ENCODE data around the gene CPLX3. TPM values are rescaled to one million over a fixed set of nuclear protein-coding genes. Genes with fewer than 3 reads are reported as not detected.

The CPLX3 gene
- total RNA-seq, 4 donors from 2014 or later, result not detected

GRCh38 chr15:74821091-74821789, 5.2 kb upstream of the CPLX3 start:
- H3K27me3 ChIP-seq, result peaks cover 0 to 24% of the 10 kb centered on the region in 2 donors
- H3K4me1 ChIP-seq, result peaks cover 0 to 2% (median 0%) of the 10 kb centered on the region in 4 donors
- H3K36me3 ChIP-seq, result no peaks in the 10 kb centered on the region
- H3K4me3 ChIP-seq, result no peak overlapping the region
- no peak overlapping the region for H3K27ac ChIP-seq
- DNase-seq (ENCODE audit: low spot score in 2 of 2), result no peak
- TF ChIP-seq EP300 (IDR thresholded peaks at IDR 0.05) (no peak), CTCF (IDR thresholded peaks at IDR 0.05) (no peak), POLR2A (IDR thresholded peaks at IDR 0.05) (no peak)
- WGBS, 2 donors, result 37 to 46% methylated on average over 11 of the region's 11 CpGs
- no peaks in the 10 kb centered on the region for H3K9me3 ChIP-seq

GRCh38 chr15:74821790-74822158, 4.7 kb upstream of the CPLX3 start:
- no peak overlapping the region for H3K27ac ChIP-seq
- no peaks in the 10 kb centered on the region for H3K36me3 ChIP-seq
- H3K4me1 ChIP-seq, result peaks cover 0 to 8% (median 0%) of the 10 kb centered on the region in 4 donors
- DNase-seq (ENCODE audit: low spot score in 2 of 2), result no peak
- peaks cover 0 to 27% of the 10 kb centered on the region in 2 donors for H3K27me3 ChIP-seq
- no peaks in the 10 kb centered on the region for H3K9me3 ChIP-seq
- 75 to 88% methylated on average over 6 to 7 of the region's 7 CpGs for WGBS, 2 donors
- TF ChIP-seq POLR2A (IDR thresholded peaks at IDR 0.05) (no peak), EP300 (IDR thresholded peaks at IDR 0.05) (no peak), CTCF (IDR thresholded peaks at IDR 0.05) (no peak)
- H3K4me3 ChIP-seq, result no peak overlapping the region

GRCh38 chr15:74822233-74822632, 4.2 kb upstream of the CPLX3 start:
- Histone ChIP-seq H3K9me3 (no peaks in the 10 kb centered on the region), H3K4me1 (peaks cover 0 to 10% (median 0%) of the 10 kb centered on the region in 4 donors), H3K36me3 (no peaks in the 10 kb centered on the region), H3K27ac (no peak overlapping the region), H3K4me3 (no peak overlapping the region), H3K27me3 (peaks cover 0 to 32% of the 10 kb centered on the region in 2 donors)
- no peak for DNase-seq (ENCODE audit: low spot score in 2 of 2)
- 75 to 77% methylated on average over 4 of the region's 4 CpGs for WGBS, 2 donors
- TF ChIP-seq CTCF (IDR thresholded peaks at IDR 0.05) (no peak), EP300 (IDR thresholded peaks at IDR 0.05) (no peak), POLR2A (IDR thresholded peaks at IDR 0.05) (no peak)

- 71 to 79% methylated on average over 6 of the region's 6 CpGs for WGBS, 2 donors
- TF ChIP-seq EP300 (IDR thresholded peaks at IDR 0.05) (no peak), POLR2A (IDR thresholded peaks at IDR 0.05) (no peak), CTCF (IDR thresholded peaks at IDR 0.05) (no peak)
These were observed 3.1 kb upstream of the CPLX3 start for GRCh38 chr15:74823324-74823723.

GRCh38 chr15:74824976-74825375, 1.5 kb upstream of the CPLX3 start:
- TF ChIP-seq CTCF (IDR thresholded peaks at IDR 0.05) (no peak), EP300 (IDR thresholded peaks at IDR 0.05) (no peak), POLR2A (IDR thresholded peaks at IDR 0.05) (no peak)
- Histone ChIP-seq H3K27ac (no peak overlapping the region), H3K9me3 (no peaks in the 10 kb centered on the region), H3K36me3 (no peaks in the 10 kb centered on the region), H3K4me3 (no peak overlapping the region), H3K4me1 (peaks cover 0 to 10% (median 0%) of the 10 kb centered on the region in 4 donors), H3K27me3 (peaks cover 0 to 45% of the 10 kb centered on the region in 2 donors)
- DNase-seq (ENCODE audit: low spot score in 2 of 2), result no peak
- WGBS, 2 donors, result 64 to 73% methylated on average over 7 of the region's 7 CpGs

More at GRCh38 chr15:74823324-74823723, 3.1 kb upstream of the CPLX3 start:
- Histone ChIP-seq H3K9me3 (no peaks in the 10 kb centered on the region), H3K27ac (no peak overlapping the region), H3K27me3 (peaks cover 0 to 37% of the 10 kb centered on the region in 2 donors), H3K4me3 (no peak overlapping the region), H3K36me3 (no peaks in the 10 kb centered on the region), H3K4me1 (peaks cover 0 to 10% (median 0%) of the 10 kb centered on the region in 4 donors)
- no peak for DNase-seq (ENCODE audit: low spot score in 2 of 2)
